Mesendoderm (in vitro differentiated cells): Measurements from ENCODE around the gene BAIAP2L2. TPM values are rescaled to one million over a fixed set of nuclear protein-coding genes. Genes with fewer than 3 reads are reported as not detected.
A peak's percentile ranks its signal among the peaks of the same experiment; 100 is the strongest.
"Not testable (repeated sequence)": the region's sequence is repeated elsewhere in the genome, so short reads cannot be mapped to it uniquely, and the experiment has no call there.

Source experiments
- DNase-seq: peaks from one replicate; pipeline ENCODE4 v3.0.0; 2013
- H2AK5ac ChIP-seq: 2 replicates; pipeline ENCODE4 v1.6.1; 2013; ENCODE audit warnings: low read length, inconsistent platforms
- H2BK120ac ChIP-seq: 2 replicates; pipeline ENCODE4 v1.6.1; 2013; ENCODE audit warnings: low read depth, mild to moderate bottlenecking, low read length, moderate library complexity, mixed read lengths
- H2BK15ac ChIP-seq: replicated peaks from 2 replicates; pipeline ENCODE4 v1.6.1; 2013; ENCODE audit warnings: low read depth, mild to moderate bottlenecking, moderate library complexity
- H2BK5ac ChIP-seq: 2 replicates; pipeline ENCODE4 v1.6.1; 2013; ENCODE audit warnings: low read length, inconsistent platforms
- H3K18ac ChIP-seq: 2 replicates; pipeline ENCODE4 v1.6.1; 2013; ENCODE audit warnings: mild to moderate bottlenecking, low read length, mixed read lengths
- H3K23ac ChIP-seq: one replicate; pipeline ENCODE4 v1.6.1; 2013; ENCODE audit warnings: low read length
- H3K27ac ChIP-seq: 2 replicates; pipeline ENCODE4 v1.5.1; 2013; ENCODE audit warnings: low read depth, mild to moderate bottlenecking, inconsistent platforms, low read length, moderate library complexity
- H3K27me3 ChIP-seq: 2 replicates; pipeline ENCODE4 v1.6.1; 2013; ENCODE audit warnings: low read length, control low read depth, mild to moderate bottlenecking, inconsistent platforms; ENCODE audit not compliant: insufficient read depth, poor library complexity
- H3K36me3 ChIP-seq: 2 replicates; pipeline ENCODE4 v1.6.1; 2013; ENCODE audit warnings: low read length, inconsistent platforms; ENCODE audit not compliant: control insufficient read depth, insufficient read depth
- H3K4ac ChIP-seq: one replicate; pipeline ENCODE4 v1.6.1; 2013; ENCODE audit warnings: low read depth, mild to moderate bottlenecking, low read length, moderate library complexity
- H3K4me1 ChIP-seq: 2 replicates; pipeline ENCODE4 v1.6.1; 2013; ENCODE audit warnings: low read depth, low read length, inconsistent platforms; ENCODE audit not compliant: control insufficient read depth
- H3K4me2 ChIP-seq: 2 replicates; pipeline ENCODE4 v1.6.1; 2013; ENCODE audit warnings: low read length
- H3K4me3 ChIP-seq: 2 replicates; pipeline ENCODE4 v1.5.1; 2013; ENCODE audit warnings: mild to moderate bottlenecking, low read length
- H3K56ac ChIP-seq: one replicate; pipeline ENCODE4 v1.6.1; 2013; ENCODE audit warnings: low read length
- H3K79me1 ChIP-seq: 2 replicates; pipeline ENCODE4 v1.6.1; 2013; ENCODE audit warnings: low read length, inconsistent platforms
- H3K79me2 ChIP-seq: 2 replicates; pipeline ENCODE4 v1.6.1; 2013; ENCODE audit warnings: mild to moderate bottlenecking, low read length; ENCODE audit not compliant: control insufficient read depth, insufficient read depth
- H3K9ac ChIP-seq: 2 replicates; pipeline ENCODE4 v1.6.1; 2013; ENCODE audit warnings: low read length, inconsistent platforms
- H4K5ac ChIP-seq: one replicate; pipeline ENCODE4 v1.6.1; 2013; ENCODE audit warnings: low read length
- H4K8ac ChIP-seq: one replicate; pipeline ENCODE4 v1.6.1; 2013; ENCODE audit warnings: low read depth, mild to moderate bottlenecking, control low read depth, low read length, moderate library complexity
- WGBS: extraction: QIAGEN DNeasy Blood & Tissue Kit; methylation state at CpG from one replicate; pipeline ENCODE4 v1.1.7; 2013; ENCODE audit warnings: low lambda C conversion rate, missing lambda C conversion rate; ENCODE audit not compliant: insufficient coverage; ENCODE audit errors: extremely low coverage; 5-methylcytosine and 5-hydroxymethylcytosine counted together
- polyA plus RNA-seq, 2 experiments: library from polyadenylated mRNA; stranded (reverse); fragments of 200-250 nt; gene quantifications; one replicate each; pipeline ENCODE4 v1.2.3, GENCODE V29; 2013

Gene BAIAP2L2, protein sequence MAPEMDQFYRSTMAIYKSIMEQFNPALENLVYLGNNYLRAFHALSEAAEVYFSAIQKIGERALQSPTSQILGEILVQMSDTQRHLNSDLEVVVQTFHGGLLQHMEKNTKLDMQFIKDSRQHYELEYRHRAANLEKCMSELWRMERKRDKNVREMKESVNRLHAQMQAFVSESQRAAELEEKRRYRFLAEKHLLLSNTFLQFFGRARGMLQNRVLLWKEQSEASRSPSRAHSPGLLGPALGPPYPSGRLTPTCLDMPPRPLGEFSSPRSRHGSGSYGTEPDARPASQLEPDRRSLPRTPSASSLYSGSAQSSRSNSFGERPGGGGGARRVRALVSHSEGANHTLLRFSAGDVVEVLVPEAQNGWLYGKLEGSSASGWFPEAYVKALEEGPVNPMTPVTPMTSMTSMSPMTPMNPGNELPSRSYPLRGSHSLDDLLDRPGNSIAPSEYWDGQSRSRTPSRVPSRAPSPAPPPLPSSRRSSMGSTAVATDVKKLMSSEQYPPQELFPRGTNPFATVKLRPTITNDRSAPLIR
- 3.9 TPM for polyA plus RNA-seq (2013, experiment 1 of 2)
- polyA plus RNA-seq (2013, experiment 2 of 2) = 4.0 TPM

DNA sequence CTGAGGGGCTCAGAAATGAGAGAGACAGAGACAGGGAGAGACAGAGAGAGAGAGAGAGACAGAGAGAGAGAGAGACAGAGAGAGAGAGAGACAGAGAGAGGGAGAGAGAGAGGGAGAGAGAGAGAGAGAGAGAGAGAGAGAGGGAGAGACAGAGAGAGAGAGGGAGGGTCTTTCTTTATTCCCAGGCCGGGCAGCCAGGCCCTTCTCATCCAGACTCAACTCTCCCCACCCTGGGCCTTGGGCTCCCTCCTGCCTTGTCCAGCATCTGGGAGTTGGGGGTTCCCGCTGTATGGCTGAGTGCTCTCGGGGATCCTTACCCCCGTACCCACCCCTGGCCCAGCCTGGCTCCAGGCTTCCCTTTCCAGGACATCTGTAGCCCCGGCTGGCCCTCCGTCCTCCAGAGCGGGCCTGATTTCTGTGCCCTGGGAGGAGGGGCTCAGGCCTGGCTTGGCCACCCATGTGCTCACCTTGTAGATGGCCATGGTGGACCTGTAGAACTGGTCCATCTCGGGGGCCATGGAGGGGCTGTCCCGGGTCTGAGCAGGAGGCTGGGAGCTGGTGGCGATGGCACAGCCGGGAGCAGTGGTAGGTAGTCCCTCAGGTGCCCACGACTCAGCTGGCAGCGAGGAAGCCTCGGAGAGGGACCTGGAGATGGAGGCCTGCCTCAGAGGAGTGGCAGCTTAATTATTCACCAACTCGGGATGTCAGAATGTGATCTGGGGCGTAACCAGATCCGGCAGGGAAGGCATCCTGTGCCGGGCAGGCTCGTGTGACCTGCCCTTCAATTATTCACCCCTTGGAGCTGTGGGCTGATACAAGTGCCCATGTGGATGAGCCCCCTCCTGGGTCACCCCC is at the start of gene BAIAP2L2:
Gene BAIAP2L2 (minus strand): TSS at position 677 of the 855 bp plus-strand sequence. CDS start 159 bp downstream, at position 518.
- no peak within 1 kb of the TSS for H3K27ac ChIP-seq
- no peaks in the 10 kb centered on the region for H3K27me3 ChIP-seq
- H4K8ac ChIP-seq = no peak within 1 kb of the TSS
- no peak within 1 kb of the TSS for H3K56ac ChIP-seq
- H4K5ac ChIP-seq = no peak within 1 kb of the TSS
- no peak for DNase-seq
- no peaks in the 10 kb centered on the region for H3K79me1 ChIP-seq
- no peak within 1 kb of the TSS for H3K4me3 ChIP-seq
- no CpG with 5 or more reads among the region's 19 CpGs for WGBS
- no peak within 1 kb of the TSS for H3K23ac ChIP-seq
- H3K4ac ChIP-seq = no peak within 1 kb of the TSS
- no peak within 1 kb of the TSS for H2BK5ac ChIP-seq
- no peak within 1 kb of the TSS for H3K9ac ChIP-seq
- H3K4me2 ChIP-seq = no peak within 1 kb of the TSS
- H3K4me1 ChIP-seq = no peaks in the 10 kb centered on the region
- H2BK120ac ChIP-seq = no peak within 1 kb of the TSS
- H3K18ac ChIP-seq = no peak within 1 kb of the TSS
- no peak within 1 kb of the TSS for H2BK15ac ChIP-seq
- no peaks in the 10 kb centered on the region for H3K36me3 ChIP-seq
- no peaks in the 10 kb centered on the region for H3K79me2 ChIP-seq
- H2AK5ac ChIP-seq = no peak within 1 kb of the TSS

DNA sequence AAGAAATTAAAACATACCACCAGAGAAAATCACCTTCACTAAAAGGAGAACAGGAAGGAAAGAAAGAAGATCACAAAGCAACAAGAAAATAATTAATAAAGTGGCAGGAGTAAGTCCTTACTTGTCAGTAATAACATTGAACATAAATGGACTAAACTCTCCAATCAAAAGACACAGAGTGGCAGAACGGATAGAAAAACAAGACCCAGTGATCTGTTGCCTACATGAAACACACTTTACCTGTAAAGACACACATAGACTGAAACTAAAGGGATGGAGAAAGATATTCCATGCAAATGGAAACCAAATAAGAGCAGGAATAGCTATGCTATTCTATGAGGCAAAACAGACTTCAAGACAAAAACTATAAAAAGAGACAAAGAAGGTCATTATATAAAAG is 45.2 kb upstream of the BAIAP2L2 start:
- Histone ChIP-seq H3K27ac (no peak overlapping the region), H2BK5ac (no peak overlapping the region), H3K23ac (no peak overlapping the region), H2BK15ac (no peak overlapping the region), H3K4ac (no peak overlapping the region), H3K4me2 (no peak overlapping the region), H3K4me3 (no peak overlapping the region), H4K5ac (no peak overlapping the region), H2BK120ac (no peak overlapping the region), H3K36me3 (no peaks in the 10 kb centered on the region), H3K18ac (no peak overlapping the region), H3K56ac (no peak overlapping the region), H4K8ac (no peak overlapping the region), H3K79me2 (no peaks in the 10 kb centered on the region), H3K27me3 (no peaks in the 10 kb centered on the region), H3K79me1 (no peaks in the 10 kb centered on the region), H3K9ac (no peak overlapping the region), H2AK5ac (no peak overlapping the region), H3K4me1 (no peaks in the 10 kb centered on the region)
- DNase-seq = no peak
- whole genome bisulfite sequencing = no CpG with 5 or more reads among the region's 1 CpG

DNA sequence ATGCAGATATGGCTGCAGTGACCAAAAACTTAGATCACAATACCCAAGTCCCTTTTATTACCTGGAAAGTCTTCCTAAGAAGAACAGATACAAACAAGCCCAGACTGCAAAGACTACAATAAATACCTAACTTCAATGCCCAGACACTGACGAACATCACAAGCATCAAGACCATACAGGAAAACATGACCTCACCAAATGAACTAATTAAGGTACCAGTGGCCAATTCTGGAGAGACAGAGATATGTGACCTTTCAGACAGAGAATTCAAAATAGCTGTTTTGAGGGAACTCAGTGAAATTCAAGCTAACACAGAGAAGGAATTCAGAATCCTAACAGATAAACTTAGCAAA is 44.1 kb upstream of the BAIAP2L2 start:
- not testable (repeated sequence) for H2BK15ac ChIP-seq, H3K27me3 ChIP-seq, H3K56ac ChIP-seq, H3K18ac ChIP-seq, H3K79me2 ChIP-seq, DNase-seq, H4K5ac ChIP-seq, H3K36me3 ChIP-seq, H2BK120ac ChIP-seq, H3K4ac ChIP-seq, H4K8ac ChIP-seq, H3K23ac ChIP-seq, H3K27ac ChIP-seq, H3K79me1 ChIP-seq, H3K4me2 ChIP-seq, H2AK5ac ChIP-seq, H2BK5ac ChIP-seq, H3K4me1 ChIP-seq, H3K4me3 ChIP-seq, H3K9ac ChIP-seq
- no CpG with 5 or more reads among the region's 1 CpG for WGBS

DNA sequence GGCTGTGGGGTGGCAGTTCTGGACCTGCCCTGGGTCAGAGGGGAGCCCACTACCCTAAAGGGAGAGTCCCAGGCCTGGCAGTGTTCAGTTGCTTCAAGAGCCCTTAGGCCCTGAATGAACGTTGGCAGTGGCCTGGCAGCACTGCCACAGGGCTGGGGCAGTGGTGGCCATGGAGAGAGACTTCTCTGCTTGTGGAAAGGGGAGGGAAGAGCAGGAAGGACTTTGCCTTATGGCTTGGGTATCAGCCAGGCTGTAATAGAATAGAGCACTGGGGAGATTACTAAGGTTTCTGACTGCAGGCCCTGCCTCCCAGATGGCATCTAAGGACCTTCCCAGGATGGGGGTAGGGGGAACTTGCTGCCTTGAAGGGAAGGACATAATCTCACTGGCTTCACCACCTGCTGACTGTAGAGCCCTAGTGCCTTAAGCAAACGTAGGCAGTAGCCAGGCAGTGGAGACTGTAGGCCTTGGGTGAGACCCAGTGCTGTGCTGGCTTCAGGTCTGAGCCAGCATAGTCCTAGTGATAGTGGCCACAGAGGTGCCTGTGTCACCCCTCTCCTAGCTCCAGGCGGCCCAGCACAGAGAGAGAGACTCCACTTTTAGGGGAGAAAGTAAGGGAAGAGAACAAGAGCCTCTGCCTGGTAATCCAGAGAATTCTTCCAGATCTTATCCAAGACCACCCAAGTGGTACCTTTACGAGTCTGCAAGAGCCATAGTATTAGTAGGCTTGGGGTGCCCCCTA is 43.5 kb upstream of the BAIAP2L2 start:
- WGBS = no CpG with 5 or more reads among the region's 4 CpGs
- H3K27ac ChIP-seq = no peak overlapping the region
- H3K4ac ChIP-seq = no peak overlapping the region
- peak; percentile 63 for DNase-seq
- H2BK15ac ChIP-seq = no peak overlapping the region
- H3K4me2 ChIP-seq = no peak overlapping the region
- no peak overlapping the region for H3K4me3 ChIP-seq
- H3K4me1 ChIP-seq = no peaks in the 10 kb centered on the region
- no peak overlapping the region for H3K23ac ChIP-seq
- no peaks in the 10 kb centered on the region for H3K27me3 ChIP-seq
- peak overlapping the region; percentile 10 for H3K56ac ChIP-seq
- no peak overlapping the region for H4K8ac ChIP-seq
- no peak overlapping the region for H4K5ac ChIP-seq
- no peak overlapping the region for H2BK120ac ChIP-seq
- no peak overlapping the region for H2BK5ac ChIP-seq
- H3K79me1 ChIP-seq = no peaks in the 10 kb centered on the region
- H3K9ac ChIP-seq = no peak overlapping the region
- H2AK5ac ChIP-seq = no peak overlapping the region
- no peaks in the 10 kb centered on the region for H3K79me2 ChIP-seq
- H3K36me3 ChIP-seq = no peaks in the 10 kb centered on the region
- no peak overlapping the region for H3K18ac ChIP-seq

DNA sequence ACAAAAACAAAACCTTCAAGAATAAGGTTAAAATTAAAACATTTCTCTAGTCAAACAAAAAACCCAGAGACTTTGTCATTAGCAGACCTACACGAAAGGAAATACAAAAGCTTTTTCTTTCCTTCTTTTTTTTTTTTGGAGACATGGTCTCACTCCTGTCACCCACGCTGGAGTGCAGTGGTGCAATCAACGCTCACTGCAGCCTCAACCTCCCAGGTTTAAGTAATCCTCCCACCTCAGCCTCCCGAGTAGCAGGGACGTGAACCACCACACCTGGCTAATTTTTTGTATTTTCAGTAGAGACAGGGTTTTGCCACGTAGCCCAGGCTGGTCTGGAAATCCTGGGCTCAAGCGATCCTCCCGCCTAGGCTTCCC is 40.6 kb upstream of the BAIAP2L2 start:
- Histone ChIP-seq H3K56ac (no peak overlapping the region), H3K4me1 (no peaks in the 10 kb centered on the region), H2BK15ac (no peak overlapping the region)

More for the DNA sequence above, 40.6 kb upstream of the BAIAP2L2 start:
- Histone ChIP-seq H2BK120ac (no peak overlapping the region), H3K27me3 (no peaks in the 10 kb centered on the region), H4K5ac (no peak overlapping the region), H3K79me1 (no peaks in the 10 kb centered on the region), H3K4ac (no peak overlapping the region), H3K9ac (no peak overlapping the region), H3K27ac (no peak overlapping the region), H3K79me2 (no peaks in the 10 kb centered on the region), H3K18ac (no peak overlapping the region), H4K8ac (no peak overlapping the region), H3K4me2 (no peak overlapping the region), H3K23ac (no peak overlapping the region), H3K4me3 (no peak overlapping the region), H2BK5ac (no peak overlapping the region), H2AK5ac (no peak overlapping the region), H3K36me3 (no peaks in the 10 kb centered on the region)
- WGBS = no CpG with 5 or more reads among the region's 8 CpGs
- DNase-seq = no peak
